GM19099 (cell line): ENCODE measurements around the gene XRCC5.

Source experiments
- POLR2A ChIP-seq: IDR thresholded peaks from 3 replicates; pipeline ENCODE4 v1.6.1; 2011; ENCODE audit warnings: low read depth; ENCODE audit not compliant: insufficient read length; ENCODE audit errors: extremely low read depth

XRCC5 gene

DNA sequence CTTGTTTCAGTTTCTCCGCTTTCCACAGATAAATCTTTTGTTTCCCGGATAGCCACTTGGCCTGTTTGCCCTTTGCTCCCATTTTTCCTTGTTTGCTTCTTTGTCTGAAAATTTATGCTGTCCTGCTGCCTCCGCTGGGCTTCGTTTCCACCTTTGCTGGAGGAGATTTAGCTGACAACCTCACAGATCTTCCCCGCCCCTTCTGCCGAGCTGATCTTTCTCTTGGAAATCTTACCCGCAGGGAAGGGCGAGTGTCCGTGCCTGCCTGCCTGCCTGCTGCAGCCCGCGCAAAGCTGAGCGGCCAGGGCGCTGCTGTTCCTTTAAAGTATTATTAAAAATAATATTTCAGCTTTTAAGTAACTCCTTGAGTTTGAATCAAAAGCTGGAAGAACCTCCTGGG, 1.4 kb upstream of the XRCC5 start:
- no peak for TF ChIP-seq POLR2A

DNA sequence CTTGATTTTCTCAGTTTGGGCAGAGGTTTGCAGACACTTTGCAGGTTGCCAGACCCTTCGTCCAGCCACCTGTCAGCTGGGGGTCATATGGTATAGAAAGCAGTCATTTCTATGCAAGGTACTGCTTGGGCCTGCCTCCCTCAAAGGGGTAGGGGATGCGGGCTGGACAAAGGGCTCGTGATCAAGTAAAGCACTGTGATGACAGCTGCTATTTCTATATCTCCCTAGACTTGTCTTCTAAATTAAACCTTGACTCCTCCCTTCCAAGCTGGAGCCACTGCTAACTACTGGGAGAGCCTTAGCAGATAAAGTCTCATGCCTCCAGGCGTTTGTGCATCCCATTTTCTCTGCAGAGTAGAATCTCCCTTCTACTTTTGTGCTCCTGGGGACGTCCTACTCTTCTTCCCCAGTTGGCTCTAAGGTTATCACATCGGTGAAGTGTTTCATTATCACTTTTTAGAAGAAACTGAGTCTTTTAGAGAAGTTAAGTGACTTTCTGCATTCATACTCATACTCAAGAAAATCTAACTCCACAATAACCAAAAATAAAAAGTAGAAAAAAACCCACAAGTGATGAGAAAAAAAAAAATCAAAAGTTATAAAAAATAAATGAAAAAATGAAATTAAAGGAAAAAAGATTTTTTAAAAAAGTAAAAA, 710 bp upstream of the XRCC5 start:
- no peak for TF ChIP-seq POLR2A

DNA sequence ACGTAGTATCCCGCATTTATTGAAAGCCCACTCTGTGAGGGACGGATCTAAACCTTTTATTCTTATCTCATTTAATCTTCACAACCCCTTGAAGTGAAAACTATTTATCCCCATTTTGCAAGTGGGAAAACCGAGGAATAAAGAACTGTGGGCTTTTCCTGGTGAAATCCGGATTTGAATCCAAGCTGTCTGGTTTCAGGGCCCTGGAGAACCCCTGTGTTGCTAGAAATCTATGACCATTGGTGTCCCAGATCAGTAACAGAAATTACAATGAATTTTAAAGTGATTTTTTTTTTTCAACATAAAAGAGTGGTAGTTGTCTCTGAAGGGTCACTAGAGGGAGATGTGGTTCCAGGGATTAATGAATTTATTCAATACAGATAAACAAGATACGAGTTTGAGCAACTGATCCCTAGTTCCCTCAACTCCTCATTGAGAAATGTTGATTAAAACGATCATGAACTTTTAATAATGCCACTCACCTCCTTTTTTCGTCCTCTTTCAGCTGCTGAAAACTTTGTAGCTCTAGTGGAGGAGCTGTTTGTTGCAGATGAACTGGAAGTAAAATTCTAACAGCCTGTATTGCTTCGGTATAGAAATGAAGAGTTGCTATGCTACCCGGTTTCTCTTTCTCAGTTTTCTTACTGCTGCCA, 940 bp downstream of the XRCC5 start:
- TF ChIP-seq POLR2A = no peak

DNA sequence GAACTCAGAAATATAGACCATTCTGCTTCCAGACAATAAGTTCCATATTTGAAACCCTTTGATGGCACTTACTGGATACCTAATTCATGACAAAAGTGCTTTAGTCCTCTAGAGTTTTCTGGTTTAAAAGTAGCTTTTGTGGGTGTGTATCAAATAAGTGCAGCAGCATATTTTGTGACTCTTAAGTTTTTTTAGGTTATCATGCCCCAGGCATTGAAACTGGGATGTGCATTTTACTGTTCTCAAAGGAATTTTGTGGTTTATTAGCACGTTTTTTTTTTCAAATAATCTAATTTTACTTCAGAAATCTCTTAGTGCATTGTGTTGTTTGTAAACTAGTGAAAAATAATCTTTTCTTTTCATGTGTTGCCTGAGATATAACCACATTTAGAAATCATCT, 1.5 kb downstream of the XRCC5 start:
- no peak for TF ChIP-seq POLR2A

DNA sequence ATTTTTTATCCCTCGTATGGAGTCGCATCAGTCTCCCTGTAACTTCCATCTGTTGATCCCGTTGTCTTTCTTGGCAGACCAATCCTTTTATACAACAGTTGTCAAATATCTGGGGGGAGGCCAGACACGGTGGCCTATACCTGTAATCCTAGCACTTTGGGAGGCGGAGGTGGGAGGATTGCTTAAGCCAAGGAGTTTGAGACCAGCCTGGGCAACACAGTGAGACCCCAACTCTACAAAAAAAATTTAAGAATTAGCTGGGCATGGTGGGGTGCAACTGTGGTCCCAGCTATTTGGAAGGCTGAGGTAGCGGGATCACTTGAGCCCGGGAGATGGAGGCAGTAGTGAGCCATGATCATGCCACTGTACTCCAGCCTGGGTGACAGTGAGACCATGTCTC, 2.0 kb downstream of the XRCC5 start:
- TF ChIP-seq POLR2A = no peak

DNA sequence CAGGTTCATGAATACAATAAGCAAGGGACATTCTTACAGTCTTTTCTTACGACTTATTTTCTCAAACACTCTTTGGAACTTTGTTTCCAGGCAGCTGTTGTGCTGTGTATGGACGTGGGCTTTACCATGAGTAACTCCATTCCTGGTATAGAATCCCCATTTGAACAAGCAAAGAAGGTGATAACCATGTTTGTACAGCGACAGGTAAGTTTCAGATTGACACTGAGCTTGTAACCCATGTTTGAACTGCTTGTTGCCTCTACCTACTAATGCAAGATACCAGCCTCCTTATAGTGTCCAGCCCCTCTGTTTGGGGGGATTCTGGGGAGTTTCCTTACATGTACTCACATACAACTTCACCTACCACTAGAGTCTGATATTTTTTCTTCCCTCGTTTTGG, 3.8 kb downstream of the XRCC5 start:
- TF ChIP-seq POLR2A = no peak

DNA sequence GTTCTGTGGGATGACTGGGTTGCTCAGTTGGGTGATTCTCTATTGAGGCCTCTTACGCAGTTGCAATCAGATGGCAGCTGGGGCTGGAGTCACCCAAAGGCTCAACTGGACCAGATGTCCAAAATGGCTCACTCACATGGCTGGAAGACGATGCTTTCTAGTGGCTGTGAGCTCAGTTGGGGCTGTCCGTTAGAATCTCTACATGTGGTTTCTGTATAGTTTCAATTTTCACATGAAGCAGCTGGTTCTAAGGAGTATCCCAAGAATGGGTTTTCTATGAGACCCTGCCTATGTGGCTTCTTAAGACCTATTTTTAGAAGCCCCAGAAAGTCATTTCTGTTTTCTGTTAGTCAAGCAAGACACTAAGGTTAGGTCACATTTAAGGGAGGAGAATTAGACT, 4.4 kb downstream of the XRCC5 start:
- TF ChIP-seq POLR2A = no peak

DNA sequence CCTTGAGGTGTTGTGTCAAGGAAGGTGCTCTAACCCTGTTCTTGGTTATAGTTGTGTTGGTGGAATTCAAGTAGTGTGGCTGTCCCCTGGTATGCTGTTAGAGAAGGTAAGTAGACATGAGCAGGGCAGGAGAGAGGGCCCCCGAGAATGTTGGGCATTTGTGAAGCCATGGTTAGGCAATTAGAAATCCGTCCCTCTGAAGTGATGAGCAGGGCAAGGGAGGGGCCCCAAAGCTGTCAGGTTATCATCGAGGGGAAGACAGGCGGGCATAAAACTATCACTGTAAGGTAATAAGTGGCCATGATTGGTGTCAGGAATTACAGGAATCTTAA, 5.2 kb downstream of the XRCC5 start:
- no peak for TF ChIP-seq POLR2A

DNA sequence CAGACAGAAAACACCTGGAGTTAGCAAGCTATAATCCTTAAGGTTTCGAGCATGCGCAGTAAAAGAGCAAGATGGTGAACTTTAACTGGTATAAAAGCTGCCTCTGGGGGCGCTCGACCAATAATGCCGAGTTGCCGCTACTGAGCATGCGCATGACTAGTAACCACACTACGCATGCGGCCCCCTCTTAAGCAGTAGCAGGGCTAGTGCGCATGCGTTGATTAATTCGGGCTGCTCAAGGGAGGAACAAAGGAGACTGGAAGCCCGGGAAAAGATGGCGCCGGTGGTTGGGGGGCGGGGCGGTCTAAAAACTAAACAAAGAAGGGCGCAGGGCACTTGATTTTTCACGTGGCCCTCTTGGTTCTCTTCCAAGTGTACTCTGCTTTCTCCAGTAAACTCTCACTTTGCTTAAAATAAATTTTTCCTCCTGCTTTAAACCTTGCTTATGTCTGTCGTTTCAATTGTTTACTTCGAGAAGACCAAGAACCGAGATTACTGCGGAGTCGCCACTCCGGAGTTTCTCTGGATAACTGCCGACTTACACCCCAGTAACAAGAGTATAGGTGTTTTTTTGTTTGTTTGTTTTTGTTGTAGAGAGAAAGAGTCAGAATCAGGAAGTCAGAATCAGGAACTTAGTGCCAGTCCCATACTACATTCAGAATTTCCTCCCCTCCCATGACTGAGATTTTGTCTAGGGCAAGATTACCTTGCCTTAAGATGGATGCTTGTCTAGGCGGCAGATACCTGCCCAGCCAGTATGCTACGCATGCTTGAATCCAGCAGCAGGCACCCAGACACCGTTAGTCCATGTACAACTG, 5.8 kb downstream of the XRCC5 start:
- peak; percentile 56 for TF ChIP-seq POLR2A

DNA sequence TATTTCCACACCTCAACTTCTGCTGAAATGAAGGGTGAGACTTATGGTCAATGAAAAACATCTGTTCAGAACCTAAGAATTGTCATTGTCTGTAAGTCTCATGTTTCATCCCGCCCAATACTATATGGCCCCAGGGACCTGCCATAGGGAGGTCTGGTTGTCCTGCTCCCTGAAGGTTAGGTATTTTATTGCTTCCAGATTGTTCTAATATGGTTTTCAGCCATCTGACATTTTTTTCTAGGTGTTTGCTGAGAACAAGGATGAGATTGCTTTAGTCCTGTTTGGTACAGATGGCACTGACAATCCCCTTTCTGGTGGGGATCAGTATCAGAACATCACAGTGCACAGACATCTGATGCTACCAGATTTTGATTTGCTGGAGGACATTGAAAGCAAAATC, 7.3 kb downstream of the XRCC5 start:
- TF ChIP-seq POLR2A = no peak

DNA sequence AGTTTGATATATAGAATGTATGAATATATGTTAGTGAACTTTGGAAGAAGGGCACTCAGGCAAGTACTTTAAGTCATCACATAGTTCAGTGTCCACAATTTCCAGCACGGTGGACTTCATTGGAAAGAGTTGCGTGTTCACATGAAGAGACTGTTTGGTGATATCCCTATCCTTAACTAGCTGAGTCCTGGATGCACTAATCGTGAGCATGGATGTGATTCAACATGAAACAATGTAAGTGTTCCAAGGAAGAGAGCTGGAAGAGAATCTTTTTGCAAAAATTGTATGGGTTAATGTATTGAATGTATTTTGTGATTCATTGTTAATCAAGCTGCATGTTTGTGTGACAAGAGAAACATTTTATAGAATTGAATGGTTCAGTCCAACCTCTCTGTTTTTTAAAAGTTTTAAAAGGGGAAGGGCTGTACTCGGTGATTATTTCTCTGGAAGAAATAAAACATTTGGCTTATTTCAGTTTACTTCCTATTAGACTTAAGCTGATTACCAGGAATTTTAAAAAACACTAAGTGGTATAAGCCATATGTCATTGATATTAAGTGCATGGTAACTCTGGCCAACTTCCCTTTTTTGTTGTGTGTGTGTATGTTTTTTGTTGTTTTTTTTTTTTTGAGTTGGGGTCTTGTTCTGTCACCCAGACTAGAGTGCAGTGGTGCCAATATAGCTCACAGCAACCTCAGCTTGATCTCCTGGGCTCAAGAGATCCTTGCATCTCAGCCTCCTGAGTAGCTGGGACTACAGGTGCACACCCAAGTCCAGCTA, 8.6 kb downstream of the XRCC5 start:
- no peak for TF ChIP-seq POLR2A

DNA sequence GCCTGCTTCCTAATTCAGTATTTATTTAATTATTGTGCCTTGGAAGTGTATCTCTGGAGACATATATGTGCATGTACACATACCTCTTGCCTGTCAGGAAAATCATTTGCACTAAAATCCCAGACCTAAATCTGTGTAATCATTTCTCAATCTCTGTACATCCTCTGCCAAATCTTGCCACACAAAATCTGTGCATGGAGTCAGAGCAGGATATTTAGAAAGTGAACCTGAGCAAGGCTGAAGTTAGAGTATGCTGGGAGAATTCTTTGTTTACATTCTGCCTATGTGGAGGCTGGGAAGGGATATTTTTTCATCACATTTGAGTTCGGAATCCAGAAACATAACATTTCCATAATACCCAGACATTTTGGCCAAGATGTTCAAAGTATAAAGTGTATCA, 9.3 kb downstream of the XRCC5 start:
- no peak for TF ChIP-seq POLR2A

DNA sequence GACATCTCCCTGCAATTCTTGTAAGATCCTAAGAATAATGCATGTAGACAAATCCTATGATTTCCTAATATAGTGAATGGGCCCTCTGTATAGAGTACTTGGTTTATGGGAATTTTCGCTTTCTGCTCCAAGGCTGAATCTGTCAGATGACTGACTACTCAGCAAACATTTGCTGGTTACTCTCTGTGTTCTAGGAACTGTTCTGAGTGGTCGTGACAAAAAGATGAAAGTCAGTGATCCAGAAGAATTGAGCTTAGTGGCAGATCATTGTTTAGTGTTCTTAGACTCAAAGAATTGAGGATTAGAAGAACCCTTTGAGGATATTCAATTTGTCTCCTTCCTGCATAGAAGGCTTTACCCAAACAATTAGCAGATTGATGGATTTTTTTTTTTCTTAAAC, 10.0 kb downstream of the XRCC5 start:
- TF ChIP-seq POLR2A = no peak

DNA sequence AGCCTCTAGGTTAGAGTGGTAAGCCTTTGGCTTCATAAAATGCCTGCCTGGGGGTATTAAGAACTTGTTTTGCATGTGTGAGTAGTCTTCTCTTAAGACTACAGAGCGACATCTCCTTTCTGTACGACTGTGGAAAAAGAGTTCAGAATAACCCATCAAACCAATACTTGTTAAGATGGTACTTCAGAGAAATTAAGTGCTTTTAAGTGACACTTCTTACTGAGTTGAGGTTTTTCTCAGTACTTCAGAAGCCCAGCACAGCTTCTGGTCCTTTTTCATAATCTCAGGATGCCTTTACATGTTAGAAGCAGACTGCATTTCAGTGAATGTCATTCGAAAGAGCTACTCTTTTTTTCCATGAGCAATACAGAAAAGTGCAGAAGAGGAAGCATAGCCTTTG, 10.8 kb downstream of the XRCC5 start:
- no peak for TF ChIP-seq POLR2A

DNA sequence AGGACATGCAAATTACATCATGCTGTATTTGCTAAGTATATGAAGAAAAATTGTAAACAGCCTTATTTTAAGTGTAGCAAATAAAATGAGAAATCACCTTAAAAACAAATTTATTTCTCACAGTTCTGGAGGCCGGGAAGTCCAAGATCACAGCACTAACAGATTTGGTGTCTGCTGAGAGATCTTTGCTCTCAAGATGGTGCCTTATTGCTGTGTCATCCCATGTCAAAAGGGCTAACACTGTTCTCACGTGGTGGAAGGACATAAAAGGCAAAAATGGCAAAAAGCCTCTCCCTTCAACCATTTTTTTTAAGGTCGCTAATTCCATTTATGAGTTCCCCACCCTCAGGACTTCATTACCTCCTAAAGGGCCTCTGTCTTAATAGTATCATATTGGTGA, 12.1 kb downstream of the XRCC5 start:
- TF ChIP-seq POLR2A = no peak

DNA sequence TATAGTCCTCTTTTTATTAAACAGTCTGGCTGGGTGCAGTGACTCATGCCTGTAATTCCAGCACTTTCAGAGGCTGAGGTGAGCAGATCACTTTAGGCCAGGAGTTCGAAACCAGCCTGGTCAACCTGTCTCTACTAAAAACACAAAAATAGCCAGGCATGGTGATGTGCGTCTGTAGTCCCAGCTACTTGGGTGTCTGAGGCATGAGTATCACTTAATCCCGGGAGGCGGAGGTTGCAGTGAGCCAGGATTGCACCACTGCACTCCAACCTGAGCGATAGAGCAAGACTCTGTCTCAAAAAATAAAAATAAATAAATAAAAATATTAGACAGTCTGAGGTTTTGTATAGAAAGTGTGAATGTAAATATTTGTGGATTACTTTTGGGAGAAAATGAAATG, 17.8 kb downstream of the XRCC5 start:
- no peak for TF ChIP-seq POLR2A

DNA sequence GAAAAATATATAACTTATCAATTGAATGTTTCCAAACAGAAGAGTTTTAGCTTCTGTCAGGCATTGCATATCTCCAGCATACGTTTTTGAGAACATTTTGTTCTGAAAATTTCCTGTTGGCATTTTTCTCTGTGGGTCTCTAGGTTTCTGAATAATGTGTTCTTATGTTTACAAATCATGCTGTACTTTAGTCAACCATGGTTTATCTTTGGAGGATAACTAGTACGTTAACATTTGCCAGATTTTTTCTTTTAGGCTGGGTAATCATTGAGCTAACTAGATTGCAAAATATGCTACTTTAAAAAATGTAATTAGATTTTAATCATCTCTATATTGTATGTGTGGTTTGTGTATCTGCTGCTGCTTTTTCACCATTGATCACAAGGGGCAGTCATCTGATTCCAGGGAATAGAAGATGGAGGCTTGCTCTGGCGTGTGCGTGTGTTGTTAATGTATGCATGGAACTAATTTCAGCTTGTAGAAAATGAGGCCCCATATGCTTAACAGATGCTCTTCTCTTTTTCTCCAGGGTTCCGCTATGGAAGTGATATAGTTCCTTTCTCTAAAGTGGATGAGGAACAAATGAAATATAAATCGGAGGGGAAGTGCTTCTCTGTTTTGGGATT, 21.3 kb downstream of the XRCC5 start:
- TF ChIP-seq POLR2A = no peak
